HG03558 (cell line): ENCODE data around the gene JOSD2.
"Not testable (repeated sequence)": the region's sequence is repeated elsewhere in the genome, so short reads cannot be mapped to it uniquely, and the experiment has no call there.

Source experiments
- ATAC-seq: cut with Tn5 transposase; IDR thresholded peaks from one replicate; pipeline ENCODE4 v1.9.1; 2021; ENCODE audit warnings: moderate number of reproducible peaks; ENCODE audit not compliant: unreplicated experiment; ENCODE audit errors: extremely low read depth

Gene JOSD2

DNA sequence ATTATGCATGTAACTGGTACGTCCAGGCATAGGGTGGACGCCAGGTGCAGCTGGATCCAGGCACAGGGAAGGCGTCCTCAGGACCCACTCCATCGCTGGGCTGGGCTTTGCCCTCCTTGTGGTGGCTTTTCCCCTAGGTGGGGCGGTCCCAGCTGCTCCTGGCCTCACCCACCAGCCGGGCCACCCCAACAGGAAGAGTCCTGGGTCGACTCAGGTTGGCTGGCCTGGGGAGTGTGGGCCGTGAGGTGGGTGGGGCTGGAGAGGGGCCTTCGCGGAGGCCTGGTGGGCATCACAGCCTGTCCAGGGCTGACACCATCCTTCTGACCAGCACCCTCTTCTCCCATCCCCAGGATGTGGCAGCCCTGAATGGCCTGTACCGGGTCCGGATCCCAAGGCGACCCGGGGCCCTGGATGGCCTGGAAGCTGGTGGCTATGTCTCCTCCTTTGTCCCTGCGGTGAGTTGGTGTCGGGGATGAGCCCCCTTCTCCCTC, 31.2 kb downstream of the JOSD2 start:
- no peak for ATAC-seq

- no peak for ATAC-seq
These were observed 31.9 kb downstream of the JOSD2 start for GRCh38 chr19:50478901-50479715.

DNA sequence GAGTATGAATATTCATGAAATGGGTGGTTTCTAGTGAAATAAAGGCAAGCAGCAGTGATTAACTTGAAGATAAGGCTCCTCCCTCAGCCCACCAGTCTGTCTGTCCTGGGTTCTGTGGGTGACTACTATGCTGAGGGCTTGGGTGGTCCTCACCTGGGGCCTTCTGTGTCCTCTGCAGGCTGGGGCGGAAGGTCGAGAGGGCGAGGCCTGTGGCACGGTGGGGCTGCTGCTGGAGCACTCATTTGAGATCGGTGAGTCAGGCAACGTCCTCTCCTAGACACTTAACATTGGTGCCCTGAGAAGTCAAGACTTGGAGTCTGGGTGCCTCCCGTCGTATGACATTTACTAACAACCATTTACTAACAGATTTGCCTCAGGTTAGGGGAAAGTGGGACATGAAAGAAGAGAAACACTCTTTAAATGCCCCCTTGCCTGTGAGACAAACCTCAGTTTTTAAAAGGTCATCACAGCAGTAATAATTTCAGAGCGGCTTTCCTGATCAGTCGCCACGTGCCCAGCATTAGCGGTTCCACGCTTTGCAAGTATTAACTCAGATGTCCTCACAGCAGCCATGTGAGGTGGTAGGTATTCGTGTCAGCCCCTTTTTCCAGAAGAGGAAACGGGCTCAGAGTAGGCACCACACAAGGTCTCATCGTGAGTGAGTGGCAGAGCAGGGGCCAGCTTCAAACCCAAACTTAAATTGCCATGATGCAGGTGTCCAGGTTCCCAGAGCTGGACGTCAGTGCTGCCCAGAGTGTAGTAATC, 33.1 kb downstream of the JOSD2 start:
- no peak for ATAC-seq

- no peak for ATAC-seq
These were observed 34.1 kb downstream of the JOSD2 start for GRCh38 chr19:50476907-50477238.

GRCh38 chr19:50476224-50476906, 34.6 kb downstream of the JOSD2 start, which contains the start of the genes EMC10 and GARIN5A:
TSS of gene EMC10 (plus strand) at chr19:50476507. CDS start at chr19:50476545, 38 bp downstream.
TSS of gene GARIN5A (minus strand) at chr19:50476848. CDS start at chr19:50476388, 460 bp downstream.
- ATAC-seq = peak; percentile 46

- ATAC-seq = no peak
These were observed 35.2 kb downstream of the JOSD2 start for GRCh38 chr19:50475736-50476223.

- no peak for ATAC-seq
These were observed 35.9 kb downstream of the JOSD2 start for GRCh38 chr19:50475101-50475568.

GRCh38 chr19:50473336-50473735, 37.7 kb downstream of the JOSD2 start:
- ATAC-seq = not testable (repeated sequence)

DNA sequence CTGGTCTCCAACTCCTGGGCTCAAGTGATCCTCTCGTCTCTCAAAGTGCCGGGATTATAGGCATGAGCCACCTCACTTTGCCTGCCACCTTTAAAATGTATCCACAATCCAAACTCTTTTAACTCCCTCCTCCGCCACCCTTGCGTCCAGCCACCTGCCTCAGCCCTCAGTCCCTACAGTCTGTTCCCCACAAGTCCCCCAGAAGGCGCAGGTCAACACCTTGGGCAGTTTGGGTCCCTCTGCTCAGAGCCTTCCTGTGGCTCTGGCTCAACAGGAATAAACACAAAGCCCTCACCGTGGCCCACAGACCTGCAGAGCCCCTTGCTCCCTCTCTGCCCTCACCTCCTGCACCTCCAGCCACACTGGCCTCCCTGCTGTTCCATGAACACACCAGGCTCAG, 42.2 kb downstream of the JOSD2 start:
- no peak for ATAC-seq

DNA sequence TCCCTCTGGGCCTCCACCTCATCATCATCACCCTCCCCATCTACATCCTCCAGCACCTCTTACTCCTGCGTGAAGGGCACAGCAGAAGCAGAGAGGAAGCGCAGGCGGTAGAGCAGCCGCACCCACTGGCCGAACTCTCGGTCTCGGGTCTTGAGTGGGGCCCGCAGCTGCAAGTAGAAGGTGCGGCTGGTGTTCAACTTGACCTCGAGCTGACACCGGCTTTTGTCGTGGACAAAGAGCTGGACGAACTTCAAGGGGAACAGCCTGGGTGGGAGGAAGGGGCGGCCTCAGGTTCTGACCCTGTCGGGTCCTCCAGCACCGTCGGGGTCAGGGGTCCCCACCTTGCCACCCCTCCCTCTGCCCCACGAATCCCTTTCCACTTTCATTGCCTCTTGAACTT, 43.4 kb downstream of the JOSD2 start:
- ATAC-seq = no peak

GRCh38 chr19:50466706-50467039, 44.3 kb downstream of the JOSD2 start:
- ATAC-seq = no peak

- ATAC-seq = no peak
These were observed 44.8 kb downstream of the JOSD2 start for GRCh38 chr19:50465986-50466705.

DNA sequence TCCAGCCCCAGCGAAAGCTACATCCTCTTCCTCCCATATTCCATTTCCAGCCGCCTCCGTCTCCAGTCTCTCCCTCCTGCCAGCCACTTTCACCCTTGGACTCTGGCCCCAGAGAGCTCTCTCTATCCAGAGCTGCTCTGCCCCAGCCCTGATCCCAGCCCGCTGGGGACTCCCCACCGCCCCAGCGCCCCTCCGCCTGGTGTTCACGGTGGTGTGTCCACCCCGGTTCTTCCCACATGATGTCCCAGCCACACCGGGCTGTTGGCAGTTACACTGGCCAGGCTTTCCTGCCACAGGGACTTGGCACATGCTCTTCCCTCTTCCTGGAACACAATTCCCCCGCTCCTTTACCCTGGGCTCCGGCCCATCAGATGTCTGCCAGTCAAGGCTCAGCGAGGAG, 46.0 kb downstream of the JOSD2 start:
- no peak for ATAC-seq

GRCh38 chr19:50464348-50464747, 46.6 kb downstream of the JOSD2 start:
- ATAC-seq = no peak

DNA sequence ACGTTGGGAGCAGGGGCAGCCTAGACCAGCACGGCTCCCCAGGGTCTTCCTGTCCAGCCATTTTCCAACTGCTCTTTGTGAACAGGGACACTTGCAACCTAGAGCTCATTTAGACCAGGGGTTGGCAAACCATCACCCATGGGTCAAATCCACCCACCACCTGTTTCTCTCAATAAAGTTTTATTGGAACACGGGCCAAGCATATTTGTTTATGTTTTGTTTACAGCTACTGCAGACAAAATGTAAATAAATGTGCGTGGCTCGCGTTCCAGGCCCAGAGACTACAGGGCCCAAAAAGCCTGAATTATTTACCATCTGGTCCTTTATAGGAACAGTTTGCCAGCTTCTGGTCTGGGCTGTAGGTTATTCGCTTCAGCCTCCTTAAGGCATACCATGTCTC, 48.0 kb downstream of the JOSD2 start:
- no peak for ATAC-seq

GRCh38 chr19:50461066-50461875, 49.7 kb downstream of the JOSD2 start:
- no peak for ATAC-seq

DNA sequence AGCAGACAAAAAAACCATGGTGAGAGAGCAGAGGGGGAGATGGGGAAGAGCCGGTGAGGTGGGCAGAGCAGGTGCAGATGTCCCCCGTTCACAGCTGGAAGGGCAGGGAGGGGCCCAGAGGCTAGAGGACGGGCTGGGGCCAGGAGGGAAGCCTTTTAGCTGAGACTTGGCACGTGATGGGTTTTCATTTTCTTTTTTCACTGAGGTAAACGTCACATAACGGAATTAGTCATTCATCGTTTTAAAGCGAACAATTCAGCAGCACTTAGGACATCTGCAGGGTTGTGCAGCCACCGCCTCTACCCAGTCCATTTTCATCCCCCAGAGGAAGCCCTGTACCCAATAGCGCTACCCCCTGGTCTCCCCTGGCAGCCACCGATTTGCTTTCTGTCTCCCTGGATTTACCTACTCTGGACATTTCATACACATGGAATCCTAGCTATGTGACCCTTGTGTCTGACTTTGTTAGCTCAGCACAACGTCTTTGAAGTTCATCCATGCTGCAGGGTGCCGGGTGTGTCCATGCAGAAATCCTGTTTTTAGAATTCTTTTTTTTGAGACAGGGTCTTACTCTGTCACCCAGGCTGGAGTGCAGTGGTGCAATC, 50.7 kb downstream of the JOSD2 start:
- ATAC-seq = no peak

DNA sequence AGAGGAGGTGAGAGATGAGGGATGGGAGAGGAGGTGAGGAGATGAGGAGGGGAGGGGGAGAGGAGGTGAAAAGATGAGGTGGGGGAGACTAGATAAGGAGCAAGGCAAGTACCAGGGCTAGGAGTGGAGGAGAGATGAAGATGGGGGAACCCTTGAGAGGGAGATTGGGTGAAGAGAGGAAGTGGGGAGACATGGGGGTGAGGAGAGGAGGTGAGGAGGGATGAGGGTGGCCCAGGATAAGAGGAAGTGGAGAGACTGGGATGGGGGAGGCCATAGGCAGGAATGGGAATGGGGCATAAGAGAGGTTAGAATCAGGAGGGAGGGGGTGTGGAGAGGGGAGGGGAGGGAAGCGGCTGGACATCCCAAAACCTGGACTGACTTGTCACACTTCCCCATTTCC, 51.4 kb downstream of the JOSD2 start:
- no peak for ATAC-seq

DNA sequence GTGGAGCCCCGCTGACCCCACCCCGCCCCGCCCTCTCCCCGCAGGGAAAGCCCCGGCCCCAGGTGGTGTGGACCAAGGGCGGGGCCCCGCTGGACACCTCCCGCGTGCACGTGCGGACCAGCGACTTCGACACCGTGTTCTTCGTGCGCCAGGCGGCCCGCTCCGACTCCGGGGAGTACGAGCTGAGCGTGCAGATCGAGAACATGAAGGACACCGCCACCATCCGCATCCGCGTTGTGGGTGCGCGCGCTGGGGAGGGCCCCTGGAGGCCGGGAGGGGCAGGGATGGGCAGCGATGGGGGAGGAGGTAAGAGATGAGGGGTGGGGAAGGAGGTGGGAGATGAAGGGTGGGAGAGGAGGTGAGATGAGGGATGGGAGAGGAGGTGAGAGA, 51.9 kb downstream of the JOSD2 start:
- ATAC-seq = no peak
